GM13977 (cell line): ENCODE results near the gene CLASRP.
A peak's percentile ranks its signal among the peaks of the same experiment; 100 is the strongest.

ENCODE experiments used
- DNase-seq: peaks from one replicate; pipeline ENCODE4 v3.0.0; 2012; ENCODE audit warnings: low spot score
- CTCF ChIP-seq: IDR thresholded peaks from 2 replicates; pipeline ENCODE4 v1.5.1; 2012; ENCODE audit warnings: mild to moderate bottlenecking, control low read depth; ENCODE audit not compliant: insufficient read depth; ENCODE audit errors: extremely low read depth, missing control alignments
- in situ Hi-C: fragments of 300-500 bp; cut with MboI; formaldehyde crosslinking; loops from one replicate; pipeline ENCODE4 v1.12.0; 2022; ENCODE audit warnings: low sequenced_read_pairs, low pct_unique_long_range_greater_than_20kb, mixed read lengths, inconsistent platforms; ENCODE audit not compliant: unreplicated experiment

Gene CLASRP

GRCh38 chr19:45038931-45039893 lies at the start of gene CLASRP:
Gene CLASRP (plus strand): TSS chr19:45039045. CDS start chr19:45040213, 1,168 bp downstream.
- DNase-seq = peak; percentile 91
- TF ChIP-seq CTCF = no peak
- in situ Hi-C loops = no loop called here

- no peak for TF ChIP-seq CTCF
- in situ Hi-C loops = no loop called here
- no peak for DNase-seq
Measured at GRCh38 chr19:44990459-44990858, 48.4 kb upstream of the CLASRP start.

- no peak for DNase-seq
- in situ Hi-C loops = no loop called here
- TF ChIP-seq CTCF = no peak
Measured at GRCh38 chr19:44990966-44991365, 47.9 kb upstream of the CLASRP start.

GRCh38 chr19:44992336-44993163 lies 46.3 kb upstream of the CLASRP start:
- TF ChIP-seq CTCF = no peak
- DNase-seq = no peak
- in situ Hi-C loops = no loop called here

- DNase-seq = no peak
- no peak for TF ChIP-seq CTCF
- in situ Hi-C loops = no loop called here
Measured at GRCh38 chr19:44993526-44993925, 45.3 kb upstream of the CLASRP start.

- DNase-seq = no peak
- in situ Hi-C loops = no loop called here
- TF ChIP-seq CTCF = no peak
Measured at GRCh38 chr19:44993926-44994537, 44.8 kb upstream of the CLASRP start.
